Measurements from ENCODE around the gene CACTIN.

Gene CACTIN

GRCh38 chr19:3618144-3618810 lies 8.3 kb downstream of the CACTIN start:
- H3K36me3 ChIP-seq (ENCODE audit: insufficient read depth, low read depth, low read length): peaks cover 7% of the 10 kb centered on the region
- H3K9me3 ChIP-seq (ENCODE audit: insufficient read depth, low read depth, low read length): no peaks in the 10 kb centered on the region
- no peak overlapping the region for H3K4me3 ChIP-seq (ENCODE audit: low read length)
- H3K27me3 ChIP-seq (ENCODE audit: insufficient read depth, low read length): no peaks in the 10 kb centered on the region
- no peak overlapping the region for H3K9ac ChIP-seq (ENCODE audit: low read depth, low read length)
- H3K27ac ChIP-seq (ENCODE audit: low read length): no peak overlapping the region
- H3K4me1 ChIP-seq (ENCODE audit: insufficient read depth, low read length): no peaks in the 10 kb centered on the region

- no peak overlapping the region for H3K4me3 ChIP-seq (ENCODE audit: low read length)
- H3K9ac ChIP-seq (ENCODE audit: low read depth, low read length): no peak overlapping the region
- no peaks in the 10 kb centered on the region for H3K9me3 ChIP-seq (ENCODE audit: insufficient read depth, low read depth, low read length)
- H3K36me3 ChIP-seq (ENCODE audit: insufficient read depth, low read depth, low read length): peaks cover 3% of the 10 kb centered on the region
- no peak overlapping the region for H3K27ac ChIP-seq (ENCODE audit: low read length)
- no peaks in the 10 kb centered on the region for H3K27me3 ChIP-seq (ENCODE audit: insufficient read depth, low read length)
- no peaks in the 10 kb centered on the region for H3K4me1 ChIP-seq (ENCODE audit: insufficient read depth, low read length)
These were observed 9.1 kb downstream of the CACTIN start for GRCh38 chr19:3617463-3617862.

GRCh38 chr19:3615524-3616135 lies 11.0 kb downstream of the CACTIN start:
- no peaks in the 10 kb centered on the region for H3K9me3 ChIP-seq (ENCODE audit: insufficient read depth, low read depth, low read length)

GRCh38 chr19:3614858-3615505 lies 11.6 kb downstream of the CACTIN start:
- Histone ChIP-seq H3K27ac (ENCODE audit: low read length) (no peak overlapping the region), H3K9me3 (ENCODE audit: insufficient read depth, low read depth, low read length) (no peaks in the 10 kb centered on the region), H3K36me3 (ENCODE audit: insufficient read depth, low read depth, low read length) (peaks cover 9% of the 10 kb centered on the region), H3K4me3 (ENCODE audit: low read length) (no peak overlapping the region), H3K9ac (ENCODE audit: low read depth, low read length) (no peak overlapping the region), H3K4me1 (ENCODE audit: insufficient read depth, low read length) (no peaks in the 10 kb centered on the region), H3K27me3 (ENCODE audit: insufficient read depth, low read length) (no peaks in the 10 kb centered on the region)

More at GRCh38 chr19:3615524-3616135, 11.0 kb downstream of the CACTIN start:
- Histone ChIP-seq H3K4me1 (ENCODE audit: insufficient read depth, low read length) (no peaks in the 10 kb centered on the region), H3K4me3 (ENCODE audit: low read length) (no peak overlapping the region), H3K9ac (ENCODE audit: low read depth, low read length) (no peak overlapping the region), H3K27me3 (ENCODE audit: insufficient read depth, low read length) (no peaks in the 10 kb centered on the region), H3K27ac (ENCODE audit: low read length) (no peak overlapping the region), H3K36me3 (ENCODE audit: insufficient read depth, low read depth, low read length) (peaks cover 9% of the 10 kb centered on the region)

DNA sequence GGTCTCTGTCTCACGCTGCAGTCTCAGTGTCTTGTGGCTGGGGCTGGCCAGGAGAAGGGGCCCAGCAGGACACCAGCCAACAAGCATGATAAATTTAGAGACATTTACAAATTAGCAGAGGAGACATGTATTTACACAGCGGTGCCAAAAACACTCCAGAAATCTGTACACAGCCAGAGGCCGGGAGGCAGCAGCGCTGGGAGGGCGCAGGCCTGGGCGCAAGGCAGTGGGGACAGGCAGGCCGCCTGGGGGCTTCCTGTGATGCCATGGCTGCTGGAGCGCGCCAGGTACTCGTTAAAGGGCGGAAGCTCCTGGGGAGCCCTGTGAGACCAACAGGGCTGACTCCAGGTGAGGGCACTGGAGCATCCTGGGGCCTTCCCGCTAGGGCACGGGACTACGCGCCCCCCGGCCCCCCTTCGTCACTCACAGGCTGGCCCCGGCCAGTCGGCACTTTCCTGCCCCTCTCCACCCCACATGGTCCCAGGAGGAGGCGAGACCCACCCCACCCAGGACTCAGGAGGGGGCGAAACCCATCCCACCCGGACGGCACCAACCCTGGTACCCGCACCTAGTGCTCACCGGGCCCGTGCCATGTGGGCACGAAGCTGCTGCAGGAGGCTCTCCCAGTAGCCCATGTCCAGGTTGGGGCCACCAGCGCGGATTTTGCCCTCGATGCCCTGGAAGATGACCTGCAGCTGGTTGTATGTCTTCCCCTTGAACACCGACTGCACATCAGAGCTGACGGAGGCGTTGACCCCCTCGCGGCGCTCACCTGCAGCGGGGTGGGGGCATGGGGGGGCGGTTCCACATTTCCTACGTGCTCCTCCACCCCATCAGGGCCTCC lies 12.6 kb downstream of the CACTIN start:
- Histone ChIP-seq H3K4me1 (ENCODE audit: insufficient read depth, low read length) (no peaks in the 10 kb centered on the region), H3K9ac (ENCODE audit: low read depth, low read length) (no peak overlapping the region), H3K27ac (ENCODE audit: low read length) (no peak overlapping the region), H3K4me3 (ENCODE audit: low read length) (no peak overlapping the region), H3K9me3 (ENCODE audit: insufficient read depth, low read depth, low read length) (no peaks in the 10 kb centered on the region), H3K36me3 (ENCODE audit: insufficient read depth, low read depth, low read length) (peaks cover 9% of the 10 kb centered on the region), H3K27me3 (ENCODE audit: insufficient read depth, low read length) (no peaks in the 10 kb centered on the region)

- no peaks in the 10 kb centered on the region for H3K27me3 ChIP-seq (ENCODE audit: insufficient read depth, low read length)
- no peak overlapping the region for H3K4me3 ChIP-seq (ENCODE audit: low read length)
- no peak overlapping the region for H3K9ac ChIP-seq (ENCODE audit: low read depth, low read length)
- H3K4me1 ChIP-seq (ENCODE audit: insufficient read depth, low read length): no peaks in the 10 kb centered on the region
- H3K9me3 ChIP-seq (ENCODE audit: insufficient read depth, low read depth, low read length): no peaks in the 10 kb centered on the region
- no peak overlapping the region for H3K27ac ChIP-seq (ENCODE audit: low read length)
- peaks cover 9% of the 10 kb centered on the region for H3K36me3 ChIP-seq (ENCODE audit: insufficient read depth, low read depth, low read length)
These were observed 13.5 kb downstream of the CACTIN start for GRCh38 chr19:3612901-3613741.

DNA sequence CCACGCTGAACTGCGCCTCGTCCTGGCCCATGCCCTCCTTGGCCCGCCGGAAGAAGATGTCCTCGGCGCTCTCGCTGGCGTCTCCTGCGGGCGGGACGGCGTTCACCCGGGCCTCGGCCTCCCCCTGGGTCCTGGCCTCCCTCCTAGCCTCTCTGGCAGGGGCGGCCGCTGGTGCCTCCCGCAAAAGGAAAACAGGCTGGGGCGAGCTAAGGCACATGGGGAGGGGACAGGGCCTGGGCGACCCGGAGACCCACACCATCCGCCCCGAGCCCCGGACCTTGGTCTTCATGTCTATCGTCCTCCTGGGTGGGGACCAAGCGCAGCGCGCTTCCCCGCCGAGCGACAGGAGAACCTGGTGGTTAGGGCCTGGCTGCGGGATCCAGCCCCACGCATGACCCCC lies 14.3 kb downstream of the CACTIN start:
- no peak overlapping the region for H3K27ac ChIP-seq (ENCODE audit: low read length)
- H3K4me3 ChIP-seq (ENCODE audit: low read length): no peak overlapping the region
- no peaks in the 10 kb centered on the region for H3K9me3 ChIP-seq (ENCODE audit: insufficient read depth, low read depth, low read length)
- peaks cover 2% of the 10 kb centered on the region; the same call in 1 of the 2 replicates for H3K27me3 ChIP-seq (ENCODE audit: insufficient read depth, low read length)
- H3K9ac ChIP-seq (ENCODE audit: low read depth, low read length): no peak overlapping the region
- peaks cover 9% of the 10 kb centered on the region; the same call in 1 of the 2 replicates for H3K36me3 ChIP-seq (ENCODE audit: insufficient read depth, low read depth, low read length)
- 0 out of 2 replicates have a peak, but pooled peaks cover 3% of the 10 kb centered on the region for H3K4me1 ChIP-seq (ENCODE audit: insufficient read depth, low read length)

DNA sequence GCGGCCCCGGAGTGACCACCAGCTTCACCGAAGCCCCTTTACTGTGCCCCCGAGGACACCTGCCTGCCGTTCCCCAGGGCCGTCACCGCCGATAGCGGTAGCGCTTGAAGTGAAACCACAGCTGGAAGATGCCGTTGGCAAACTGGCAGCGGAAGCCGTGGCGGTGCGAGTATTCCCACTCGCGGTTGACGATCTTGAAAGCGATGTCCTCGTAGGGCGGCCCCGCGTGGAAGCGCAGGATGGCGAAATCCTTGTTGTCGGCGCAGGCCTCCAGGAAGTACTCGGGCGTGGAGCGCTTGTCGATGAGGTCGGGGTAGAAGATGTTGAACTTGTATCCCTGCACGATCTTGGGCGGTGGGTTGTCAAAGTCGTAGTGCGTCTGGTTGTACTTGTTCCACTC lies 14.7 kb downstream of the CACTIN start:
- H3K4me1 ChIP-seq (ENCODE audit: insufficient read depth, low read length): 0 out of 2 replicates have a peak, but pooled peaks cover 3% of the 10 kb centered on the region
- H3K4me3 ChIP-seq (ENCODE audit: low read length): no peak overlapping the region
- no peak overlapping the region for H3K9ac ChIP-seq (ENCODE audit: low read depth, low read length)
- H3K36me3 ChIP-seq (ENCODE audit: insufficient read depth, low read depth, low read length): peaks cover 9% of the 10 kb centered on the region; the same call in 1 of the 2 replicates
- H3K27ac ChIP-seq (ENCODE audit: low read length): no peak overlapping the region
- H3K9me3 ChIP-seq (ENCODE audit: insufficient read depth, low read depth, low read length): no peaks in the 10 kb centered on the region
- H3K27me3 ChIP-seq (ENCODE audit: insufficient read depth, low read length): peaks cover 7% of the 10 kb centered on the region; the same call in 1 of the 2 replicates

DNA sequence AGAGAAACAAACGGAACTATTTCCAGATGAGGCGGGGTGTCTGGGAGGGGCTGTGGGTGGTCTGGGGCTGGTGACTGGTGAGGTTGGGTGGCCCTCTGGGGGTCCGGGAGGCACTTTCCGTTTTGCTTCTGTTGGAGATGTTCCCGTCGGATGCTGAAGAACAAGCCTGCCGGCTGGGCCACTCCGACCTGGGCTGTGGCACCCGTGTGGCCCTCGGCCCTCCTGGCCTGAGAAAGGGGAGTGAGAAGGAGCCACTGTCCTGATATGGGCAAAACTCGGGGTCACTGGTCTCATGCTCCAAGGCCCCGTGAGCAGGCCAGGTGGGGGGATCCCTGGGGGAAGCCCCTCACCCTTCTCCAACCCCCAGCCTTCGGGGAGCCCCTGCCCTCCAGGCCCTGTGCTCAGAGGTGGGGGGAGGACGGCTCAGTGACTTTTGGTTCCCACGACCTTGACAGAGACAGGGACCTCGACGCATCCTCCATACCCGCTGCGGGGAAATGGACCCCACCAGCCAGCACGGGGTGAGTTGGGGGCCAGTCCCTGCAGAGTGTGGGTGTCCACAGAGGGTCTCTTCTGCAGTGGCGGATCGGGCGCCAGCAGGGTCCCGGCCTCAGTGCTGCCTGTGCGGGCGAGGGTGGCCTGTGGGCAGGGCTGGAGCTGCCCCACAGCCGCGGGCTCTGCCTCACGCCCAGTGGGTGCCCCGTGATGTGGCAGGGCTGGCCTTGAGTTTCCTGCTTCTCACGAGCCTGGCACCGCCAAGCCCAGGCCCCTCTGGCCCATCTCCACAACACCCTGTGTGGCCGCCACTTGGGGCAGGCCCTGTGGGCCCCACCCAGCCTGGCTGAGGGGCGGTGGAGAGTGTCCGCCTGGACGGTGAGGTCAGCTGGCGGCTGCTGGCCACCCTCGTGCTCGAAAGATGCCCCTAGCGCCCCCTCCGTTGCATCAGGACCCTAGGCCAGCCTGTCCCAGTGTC lies 15.6 kb downstream of the CACTIN start:
- peaks cover 9% of the 10 kb centered on the region; the same call in 1 of the 2 replicates for H3K36me3 ChIP-seq (ENCODE audit: insufficient read depth, low read depth, low read length)
- H3K27me3 ChIP-seq (ENCODE audit: insufficient read depth, low read length): peaks cover 12% of the 10 kb centered on the region
- no peak overlapping the region for H3K9ac ChIP-seq (ENCODE audit: low read depth, low read length)
- H3K4me1 ChIP-seq (ENCODE audit: insufficient read depth, low read length): 0 out of 2 replicates have a peak, but pooled peaks cover 3% of the 10 kb centered on the region
- H3K4me3 ChIP-seq (ENCODE audit: low read length): no peak overlapping the region
- no peaks in the 10 kb centered on the region for H3K9me3 ChIP-seq (ENCODE audit: insufficient read depth, low read depth, low read length)
- no peak overlapping the region for H3K27ac ChIP-seq (ENCODE audit: low read length)

Measured in iPS-20b (cell line).